PC-3 (cell line): ENCODE measurements around the gene ZNF101.

Source experiments
- EZH2 ChIP-seq: fragments of 300-600 bp; sonication (generic); IDR thresholded peaks from one replicate; pipeline ENCODE4 v1.6.1; 2017; ENCODE audit warnings: antibody characterized with exemption, mild to moderate bottlenecking, low read length; ENCODE audit not compliant: unreplicated experiment
- EZH2phosphoT487 ChIP-seq: fragments of 300-600 bp; sonication (generic); IDR thresholded peaks from 2 replicates; pipeline ENCODE4 v1.6.1; 2018; ENCODE audit warnings: mild to moderate bottlenecking, antibody characterized with exemption, low read length, borderline replicate concordance
- TF ChIP-seq, protein P1 (sequence below): fragments of 300-600 bp; sonication (generic); conservative IDR thresholded peaks from 2 replicates; pipeline ENCODE4 v1.5.1; 2017; ENCODE audit warnings: antibody characterized with exemption, low read depth, mild to moderate bottlenecking, low read length

DNA sequence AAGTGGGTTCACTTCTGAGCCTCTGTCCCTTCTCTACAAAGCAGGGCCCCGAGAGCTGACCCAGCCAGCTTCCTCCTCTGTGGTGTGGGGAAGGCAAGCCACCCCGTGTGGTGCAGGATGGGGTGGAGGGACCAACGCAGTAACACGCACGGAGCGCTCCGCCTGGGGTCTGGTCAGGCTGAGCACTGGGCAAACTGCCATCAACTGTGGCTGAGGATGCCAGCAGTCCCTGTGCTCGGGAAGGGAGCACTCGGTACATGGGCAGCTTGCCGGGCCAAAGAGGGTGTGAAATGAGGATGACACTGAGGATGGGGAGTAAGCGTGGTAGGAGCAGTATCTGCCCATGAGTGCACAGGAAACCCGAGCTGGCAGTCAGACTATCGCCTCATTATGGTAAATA lies 17.6 kb upstream of the ZNF101 start:
- TF ChIP-seq EZH2, result no peak
- TF ChIP-seq, protein P1, sequence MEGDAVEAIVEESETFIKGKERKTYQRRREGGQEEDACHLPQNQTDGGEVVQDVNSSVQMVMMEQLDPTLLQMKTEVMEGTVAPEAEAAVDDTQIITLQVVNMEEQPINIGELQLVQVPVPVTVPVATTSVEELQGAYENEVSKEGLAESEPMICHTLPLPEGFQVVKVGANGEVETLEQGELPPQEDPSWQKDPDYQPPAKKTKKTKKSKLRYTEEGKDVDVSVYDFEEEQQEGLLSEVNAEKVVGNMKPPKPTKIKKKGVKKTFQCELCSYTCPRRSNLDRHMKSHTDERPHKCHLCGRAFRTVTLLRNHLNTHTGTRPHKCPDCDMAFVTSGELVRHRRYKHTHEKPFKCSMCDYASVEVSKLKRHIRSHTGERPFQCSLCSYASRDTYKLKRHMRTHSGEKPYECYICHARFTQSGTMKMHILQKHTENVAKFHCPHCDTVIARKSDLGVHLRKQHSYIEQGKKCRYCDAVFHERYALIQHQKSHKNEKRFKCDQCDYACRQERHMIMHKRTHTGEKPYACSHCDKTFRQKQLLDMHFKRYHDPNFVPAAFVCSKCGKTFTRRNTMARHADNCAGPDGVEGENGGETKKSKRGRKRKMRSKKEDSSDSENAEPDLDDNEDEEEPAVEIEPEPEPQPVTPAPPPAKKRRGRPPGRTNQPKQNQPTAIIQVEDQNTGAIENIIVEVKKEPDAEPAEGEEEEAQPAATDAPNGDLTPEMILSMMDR, result no peak
- no peak for TF ChIP-seq EZH2phosphoT487
